Heart left ventricle (tissue), 16 donors: ENCODE data around the gene DGKG. TPM values are rescaled to one million over a fixed set of nuclear protein-coding genes. Genes with fewer than 3 reads are reported as not detected.

Experiments
- ATAC-seq, 4 donors: fragments of 200-7000 bp; cut with Tn5 transposase; one replicate each; pipeline ENCODE4 v1.9.1; 2020 to 2022; ENCODE audit warnings: moderate library complexity in 4 of 4, mild to moderate bottlenecking in 3 of 4, moderate number of reproducible peaks in 1 of 4
- DNase-seq, 5 donors: peaks; one replicate each; pipeline ENCODE4 v3.0.0-alpha.2; 2020
- H3K27ac ChIP-seq, 12 donors: fragments of 200-600 bp; sonication (generic) in 4 of 12; one replicate each; pipeline versions ENCODE4 v1.5.0 to v1.8.0; 2016 to 2022; ENCODE audit warnings: mild to moderate bottlenecking in 2 of 12
- H3K27me3 ChIP-seq, 9 donors: fragments of 200-600 bp; sonication (generic) in 2 of 9; one replicate each; pipeline versions ENCODE4 v1.5.1 to v1.8.0; 2016 to 2022; ENCODE audit warnings: mild to moderate bottlenecking in 3 of 9
- H3K36me3 ChIP-seq, 9 donors: fragments of 200-600 bp; sonication (generic) in 2 of 9; one replicate each; pipeline versions ENCODE4 v1.5.0 to v1.8.0; 2018 to 2022; ENCODE audit warnings: mild to moderate bottlenecking in 2 of 9
- H3K4me1 ChIP-seq, 12 donors: fragments of 200-600 bp; sonication (generic) in 4 of 12; one replicate each; pipeline versions ENCODE4 v1.5.0 to v1.8.0; 2016 to 2022; ENCODE audit warnings: mild to moderate bottlenecking in 3 of 12
- H3K4me3 ChIP-seq, 12 donors: fragments of 200-600 bp; sonication (generic) in 4 of 12; one replicate each; pipeline versions ENCODE4 v1.5.0 to v1.8.0; 2017 to 2022; ENCODE audit warnings: mild to moderate bottlenecking in 9 of 12, moderate library complexity in 4 of 12
- H3K9me3 ChIP-seq, 12 donors: fragments of 200-600 bp; sonication (generic) in 4 of 12; one replicate each; pipeline versions ENCODE4 v1.5.0 to v1.8.0; 2016 to 2022; ENCODE audit warnings: mild to moderate bottlenecking in 1 of 12
- CTCF ChIP-seq, 12 donors: fragments of 200-600 bp; sonication (generic) in 4 of 12; IDR thresholded peaks; one replicate each; pipeline versions ENCODE4 v1.5.0 to v1.8.0; 2018 to 2022; ENCODE audit warnings: antibody characterized with exemption in 12 of 12, mild to moderate bottlenecking in 5 of 12
- POLR2A ChIP-seq, 2 donors: fragments of 450-650 bp; IDR thresholded peaks; one replicate each; pipeline ENCODE4 v1.6.1; 2017; ENCODE audit warnings: antibody characterized with exemption in 2 of 2, mild to moderate bottlenecking in 2 of 2, moderate library complexity in 2 of 2
- WGBS, 4 donors: extraction: QIAGEN DNeasy Blood & Tissue Kit in 2 of 4; methylation state at CpG; one replicate each; pipeline versions ENCODE4 v1.1.5 to v1.1.7; 2013 to 2018; 5-methylcytosine and 5-hydroxymethylcytosine counted together
- intact Hi-C, 10 donors: fragments of 100-400 bp; cut with DNase I; formaldehyde crosslinking; loops; one replicate each; pipeline versions ENCODE4 v1.11.1 to v1.14.2; 2022
- polyA plus RNA-seq, 2 donors: library from polyadenylated mRNA; stranded (reverse); fragments of 200-250 nt; gene quantifications; one replicate each; pipeline ENCODE4 v1.2.3, GENCODE V29; 2013
- total RNA-seq, 9 donors: library from RNA; depleted of rRNA in 2 of 9; stranded (reverse); fragments of >200 nt in 2 of 9; fragmentation: NEBNext Ultra II Directional in 3 of 9; extraction: Animal tissue kit (Norgen Biotek cat#: 25700) in 3 of 9; gene quantifications; one replicate each; pipeline versions ENCODE4 v1.1.0 to v1.2.4, GENCODE V29; 2016 to 2023
- donor health status: ischemic (EF 13 %, LVEDD 7.1; RV severe dilation, severe dysfunction).
- donor health status: healthy with polysubstance abuse.
- donor health status: DM: no; HTN: yes; CAD: no.
- donor health status: DM: no; HTN: no; CAD: no.
- donor health status: ischemic (EF 25% LVEDD 6.9; RV normal size, moderate dysfunction).
- donor health status: ischemic (EF 25% LVEDD 5.7; RV mildly dilated, moderate dysfunction).
- donor health status: healthy.
- donor health status: DM: yes; HTN: yes; CAD: no.
- donor health status: ischemic (EF 35%, LVEDD 5.7; RV mildly dilated, moderate dysfunction).
- donor health status: nonischemic (EF 11% LVEDD 7.7; RV severe dilation, severe dysfunction).
- donor health status: DM: yes; HTN: yes; CAD: no.
- donor health status: PGD.
- donor health status: ischemic (EF 29% LVEDD 5.4; RV normal size, mild dysfunction).
- donor health status: nonischemic (EF 23%, LVEDD 6.1; RV moderate dilation, normal function).

The DGKG gene
- total and polyA plus RNA-seq, 11 donors, result 9.0 to 59.3 (median 32.0) TPM

GRCh38 chr3:186209810-186210752, 152.0 kb downstream of the DGKG start:
- peak; percentile 87 to 92 (median 90) for ATAC-seq

GRCh38 chr3:186208296-186208989, 153.6 kb downstream of the DGKG start:
- TF ChIP-seq CTCF (IDR thresholded peaks at IDR 0.05) (no peak), POLR2A (IDR thresholded peaks at IDR 0.05) (no peak)
- ATAC-seq, result no peak
- no peak for DNase-seq
- peaks cover 0 to 40% (median 19%) of the 10 kb centered on the region in 12 donors for H3K4me1 ChIP-seq
- 89 to 93% (median 92%) methylated on average over 8 of the region's 8 CpGs for WGBS, 4 donors
- H3K9me3 ChIP-seq, result no peaks in the 10 kb centered on the region
- H3K27me3 ChIP-seq, result no peaks in the 10 kb centered on the region
- peak overlapping the region in 1 of 12 donors; percentile 33 for H3K27ac ChIP-seq
- no peak overlapping the region for H3K4me3 ChIP-seq
- H3K36me3 ChIP-seq, result peaks cover 0 to 26% (median 0%) of the 10 kb centered on the region in 9 donors
- intact Hi-C loops, result no loop called here

More at GRCh38 chr3:186209810-186210752, 152.0 kb downstream of the DGKG start:
- intact Hi-C loops, result loop anchor here in 1 of 10 donors (5.0 kb wide), 1 partner anchor 103 kb away; the partner anchor contains the start of gene ETV5
- Histone ChIP-seq H3K4me1 (peaks cover 0 to 56% (median 26%) of the 10 kb centered on the region in 12 donors), H3K36me3 (peaks cover 0 to 20% (median 0%) of the 10 kb centered on the region in 9 donors), H3K27me3 (no peaks in the 10 kb centered on the region), H3K4me3 (peak overlapping the region in 2 of 12 donors; percentile 13 to 14), H3K27ac (peak overlapping the region; percentile 17 to 81 (median 74)), H3K9me3 (no peaks in the 10 kb centered on the region)
- TF ChIP-seq POLR2A (IDR thresholded peaks at IDR 0.05) (no peak), CTCF (IDR thresholded peaks at IDR 0.05) (no peak)
- DNase-seq, result peak; percentile 66 to 86 (median 74)
- 13 to 21% (median 16%) methylated on average over 13 to 20 of the region's 20 CpGs for WGBS, 4 donors

- no peak for ATAC-seq
- peaks cover 0 to 23% (median 0%) of the 10 kb centered on the region in 9 donors for H3K36me3 ChIP-seq
- no peak for TF ChIP-seq CTCF (IDR thresholded peaks at IDR 0.05)
- no peak for DNase-seq
- intact Hi-C loops, result no loop called here
- peaks cover 0 to 35% (median 18%) of the 10 kb centered on the region in 12 donors for H3K4me1 ChIP-seq
- H3K27ac ChIP-seq, result peak overlapping the region in 1 of 12 donors; percentile 8
- no peaks in the 10 kb centered on the region for H3K27me3 ChIP-seq
- H3K4me3 ChIP-seq, result no peak overlapping the region
- 86 to 92% (median 89%) methylated on average over 3 of the region's 3 CpGs for WGBS, 4 donors
- no peaks in the 10 kb centered on the region for H3K9me3 ChIP-seq
Observed at GRCh38 chr3:186207515-186207914, 154.5 kb downstream of the DGKG start.

GRCh38 chr3:186200726-186201125, 161.3 kb downstream of the DGKG start:
- intact Hi-C loops, result no loop called here
- H3K27ac ChIP-seq, result no peak overlapping the region
- TF ChIP-seq CTCF (IDR thresholded peaks at IDR 0.05), result no peak
- TF ChIP-seq POLR2A (IDR thresholded peaks at IDR 0.05), result no peak
- no peaks in the 10 kb centered on the region for H3K9me3 ChIP-seq
- ATAC-seq (no peak), DNase-seq (no peak)
- 90 to 98% (median 94%) methylated on average over 4 of the region's 4 CpGs for WGBS, 4 donors
- peaks cover 0 to under 1% (median 0%) of the 10 kb centered on the region in 9 donors for H3K27me3 ChIP-seq
- H3K4me3 ChIP-seq, result no peak overlapping the region
- peaks cover 0 to 23% (median 0%) of the 10 kb centered on the region in 9 donors for H3K36me3 ChIP-seq
- peaks cover 0 to 10% (median 0%) of the 10 kb centered on the region in 12 donors for H3K4me1 ChIP-seq
